GM19193 (cell line): ENCODE measurements around the gene UGT1A3.

Experiments
- POLR2A ChIP-seq: IDR thresholded peaks from 4 replicates; pipeline ENCODE4 v1.6.1; 2011; ENCODE audit not compliant: insufficient read depth, insufficient read length; ENCODE audit errors: extremely low read depth

The UGT1A3 gene

GRCh38 chr2:233746475-233747282 is 17.8 kb downstream of the UGT1A3 start:
- TF ChIP-seq POLR2A, result no peak

GRCh38 chr2:233747283-233747544 is 18.4 kb downstream of the UGT1A3 start:
- no peak for TF ChIP-seq POLR2A

- TF ChIP-seq POLR2A, result no peak
These were observed 26.2 kb downstream of the UGT1A3 start for GRCh38 chr2:233754872-233755611.

GRCh38 chr2:233756429-233757081 is 27.7 kb downstream of the UGT1A3 start:
- TF ChIP-seq POLR2A, result no peak

GRCh38 chr2:233758141-233758540 is 29.3 kb downstream of the UGT1A3 start:
- no peak for TF ChIP-seq POLR2A

GRCh38 chr2:233758849-233759248 is 30.0 kb downstream of the UGT1A3 start:
- TF ChIP-seq POLR2A, result no peak

- TF ChIP-seq POLR2A, result no peak
These were observed 31.2 kb downstream of the UGT1A3 start, which contains the start of gene UGT1A1 for GRCh38 chr2:233760043-233760442. UGT1A1 (plus strand) TSS chr2:233760270; CDS start chr2:233760288, 18 bp downstream.

GRCh38 chr2:233761040-233761769 is 32.4 kb downstream of the UGT1A3 start:
- no peak for TF ChIP-seq POLR2A

- no peak for TF ChIP-seq POLR2A
These were observed 35.4 kb downstream of the UGT1A3 start for GRCh38 chr2:233764264-233764663.

- TF ChIP-seq POLR2A, result no peak
These were observed 35.9 kb downstream of the UGT1A3 start for GRCh38 chr2:233764761-233765160.

GRCh38 chr2:233766416-233766815 is 37.6 kb downstream of the UGT1A3 start:
- TF ChIP-seq POLR2A, result no peak

GRCh38 chr2:233768076-233768475 is 39.2 kb downstream of the UGT1A3 start:
- TF ChIP-seq POLR2A, result no peak

- no peak for TF ChIP-seq POLR2A
These were observed 40.4 kb downstream of the UGT1A3 start for GRCh38 chr2:233769260-233769659.

GRCh38 chr2:233772153-233772552 is 43.3 kb downstream of the UGT1A3 start:
- no peak for TF ChIP-seq POLR2A

- no peak for TF ChIP-seq POLR2A
These were observed 43.7 kb downstream of the UGT1A3 start for GRCh38 chr2:233772583-233772982.
